OCI-LY7 (cell line): ENCODE results near the gene CDC42BPA.

Experiments
- EZH2phosphoT487 ChIP-seq: fragments of 200-600 bp; sonication (generic); IDR thresholded peaks from 2 replicates; pipeline ENCODE4 v1.6.1; 2018; ENCODE audit warnings: low read depth, borderline replicate concordance, mild to moderate bottlenecking, mixed run types, antibody characterized with exemption, low read length, moderate library complexity, mixed read lengths
- TF ChIP-seq, protein P1 (sequence below): fragments of 200-600 bp; sonication (generic); conservative IDR thresholded peaks from 2 replicates; pipeline ENCODE4 v1.5.1; 2014; ENCODE audit warnings: mild to moderate bottlenecking, antibody characterized with exemption, low read length, moderate library complexity, mixed read lengths

DNA sequence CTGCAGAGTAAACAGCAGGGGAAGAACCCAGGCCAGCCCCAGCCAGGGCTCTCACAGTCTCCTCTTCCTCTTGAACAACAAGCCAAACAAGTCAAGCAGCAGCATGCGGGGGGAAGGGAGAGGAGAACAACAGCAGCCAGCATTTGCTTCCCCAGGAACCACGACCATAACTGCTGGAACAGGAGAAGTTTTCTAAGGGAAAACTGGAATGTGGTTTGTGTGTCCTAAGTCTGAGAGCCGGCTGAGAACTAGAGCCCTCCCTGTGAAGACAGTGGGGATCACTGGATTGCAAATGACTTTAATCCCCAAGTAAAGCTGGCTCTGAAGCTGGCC is 330.0 kb downstream of the CDC42BPA start:
- TF ChIP-seq, protein P1, sequence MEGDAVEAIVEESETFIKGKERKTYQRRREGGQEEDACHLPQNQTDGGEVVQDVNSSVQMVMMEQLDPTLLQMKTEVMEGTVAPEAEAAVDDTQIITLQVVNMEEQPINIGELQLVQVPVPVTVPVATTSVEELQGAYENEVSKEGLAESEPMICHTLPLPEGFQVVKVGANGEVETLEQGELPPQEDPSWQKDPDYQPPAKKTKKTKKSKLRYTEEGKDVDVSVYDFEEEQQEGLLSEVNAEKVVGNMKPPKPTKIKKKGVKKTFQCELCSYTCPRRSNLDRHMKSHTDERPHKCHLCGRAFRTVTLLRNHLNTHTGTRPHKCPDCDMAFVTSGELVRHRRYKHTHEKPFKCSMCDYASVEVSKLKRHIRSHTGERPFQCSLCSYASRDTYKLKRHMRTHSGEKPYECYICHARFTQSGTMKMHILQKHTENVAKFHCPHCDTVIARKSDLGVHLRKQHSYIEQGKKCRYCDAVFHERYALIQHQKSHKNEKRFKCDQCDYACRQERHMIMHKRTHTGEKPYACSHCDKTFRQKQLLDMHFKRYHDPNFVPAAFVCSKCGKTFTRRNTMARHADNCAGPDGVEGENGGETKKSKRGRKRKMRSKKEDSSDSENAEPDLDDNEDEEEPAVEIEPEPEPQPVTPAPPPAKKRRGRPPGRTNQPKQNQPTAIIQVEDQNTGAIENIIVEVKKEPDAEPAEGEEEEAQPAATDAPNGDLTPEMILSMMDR, result no peak
- TF ChIP-seq EZH2phosphoT487, result no peak
